Amniotic epithelial cell (primary cell): ENCODE measurements around the gene ZYX.
"Not testable (repeated sequence)": the region's sequence is repeated elsewhere in the genome, so short reads cannot be mapped to it uniquely, and the experiment has no call there.

Experiments
- DNase-seq: peaks from one replicate; pipeline ENCODE4 v3.0.0-alpha.2; 2010; ENCODE audit warnings: low read depth

The ZYX gene

GRCh38 chr7:143417734-143418383, 36.7 kb downstream of the ZYX start:
- DNase-seq: no peak

- no peak for DNase-seq
Measured at GRCh38 chr7:143418681-143419458, 37.7 kb downstream of the ZYX start.

DNA sequence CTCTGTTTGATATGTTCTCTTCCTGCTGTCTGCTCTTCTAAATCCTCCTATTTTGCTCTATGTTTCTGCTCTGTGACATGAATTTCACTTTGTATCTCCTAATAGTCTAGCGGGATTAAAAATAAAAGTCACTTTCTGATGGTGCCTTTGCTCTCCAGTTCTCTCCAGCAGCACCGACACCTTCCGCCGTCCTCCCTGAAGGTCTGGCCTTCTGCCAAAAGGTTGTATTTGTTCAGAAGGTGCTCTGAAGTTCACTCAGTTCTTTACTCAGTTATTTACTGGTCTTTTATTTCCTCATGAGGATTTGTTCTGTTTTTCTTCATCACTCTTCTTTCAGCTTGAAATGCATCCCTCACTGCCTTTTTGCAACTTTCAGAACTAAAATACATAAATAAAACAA, 38.7 kb downstream of the ZYX start:
- no peak for DNase-seq

GRCh38 chr7:143420624-143421023, 39.5 kb downstream of the ZYX start:
- DNase-seq: not testable (repeated sequence)

DNA sequence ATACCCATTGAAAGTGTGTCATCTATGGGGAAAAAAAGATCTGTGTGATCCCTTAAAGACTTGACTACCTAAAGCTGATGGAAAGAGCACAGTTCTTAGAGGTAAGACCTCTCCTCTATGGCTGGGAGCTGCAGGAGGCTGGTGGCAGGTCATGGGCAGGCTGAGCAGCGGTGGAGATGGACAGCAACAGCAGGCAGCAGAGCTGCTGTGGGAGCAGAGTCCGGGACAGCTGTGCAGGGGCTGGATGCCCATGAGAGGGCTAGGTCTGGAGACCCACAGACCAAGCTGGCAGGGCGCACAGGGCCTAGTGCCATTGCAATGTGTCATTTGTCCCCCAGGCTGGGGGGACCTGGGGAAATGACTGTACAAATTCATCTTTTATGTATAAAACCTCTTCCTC, 40.9 kb downstream of the ZYX start:
- no peak for DNase-seq

GRCh38 chr7:143424476-143424875, 43.3 kb downstream of the ZYX start:
- DNase-seq: not testable (repeated sequence)

DNA sequence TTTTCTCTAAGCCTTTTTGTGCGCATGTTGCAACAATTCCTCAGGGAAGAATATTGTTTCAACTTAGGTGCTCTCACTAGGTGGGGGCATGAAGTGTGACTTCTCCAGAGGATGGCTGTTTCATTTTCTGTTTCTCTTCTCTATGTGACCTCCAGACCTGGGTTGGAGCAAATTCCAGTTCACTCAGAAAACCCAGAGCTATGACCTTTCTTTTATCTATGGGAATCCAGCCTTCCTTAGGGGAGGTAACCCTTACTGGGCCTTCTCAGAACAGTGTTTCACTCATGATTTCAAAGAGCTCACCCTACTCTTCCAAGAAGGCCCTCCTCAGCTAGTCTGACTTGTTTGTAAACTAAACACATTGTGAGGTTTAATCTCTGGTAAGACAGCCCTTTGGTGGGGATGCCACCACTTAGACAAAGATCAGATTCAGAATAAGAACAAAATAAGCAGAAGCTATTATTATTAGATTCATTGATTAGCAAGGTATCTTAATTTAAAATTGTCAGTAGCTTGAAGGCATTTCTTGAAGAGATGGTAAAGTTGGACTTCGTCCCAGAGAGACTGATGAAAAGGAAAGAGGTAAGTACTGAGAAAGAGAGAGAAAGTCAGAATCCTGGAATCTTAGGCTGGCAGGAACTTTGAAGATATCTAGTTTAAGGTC, 45.5 kb downstream of the ZYX start:
- no peak for DNase-seq

- DNase-seq: peak; percentile 25
Measured at GRCh38 chr7:143429770-143430698, 48.9 kb downstream of the ZYX start.

- no peak for DNase-seq
Measured at GRCh38 chr7:143431109-143431508, 50.0 kb downstream of the ZYX start.

DNA sequence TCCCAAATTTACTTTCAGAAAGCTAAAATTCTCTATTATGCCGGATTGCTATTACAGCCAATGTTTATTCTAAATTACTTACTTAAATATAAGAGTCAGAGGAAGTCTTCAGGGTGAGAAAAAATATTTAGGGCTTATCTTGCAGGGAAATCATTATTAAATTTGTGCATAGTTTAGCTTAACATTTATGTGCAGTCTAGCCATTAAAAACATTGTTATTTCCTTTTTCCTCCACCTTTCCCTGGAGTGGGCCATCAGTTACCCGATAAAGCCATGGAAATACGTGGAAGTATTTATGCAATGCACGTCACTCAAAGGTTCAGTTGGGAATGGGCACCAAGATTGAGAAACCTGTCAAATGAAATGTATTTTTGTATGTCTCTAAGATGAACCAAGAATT, 52.6 kb downstream of the ZYX start:
- no peak for DNase-seq

- DNase-seq: no peak
Measured at GRCh38 chr7:143434660-143435059, 53.5 kb downstream of the ZYX start.

DNA sequence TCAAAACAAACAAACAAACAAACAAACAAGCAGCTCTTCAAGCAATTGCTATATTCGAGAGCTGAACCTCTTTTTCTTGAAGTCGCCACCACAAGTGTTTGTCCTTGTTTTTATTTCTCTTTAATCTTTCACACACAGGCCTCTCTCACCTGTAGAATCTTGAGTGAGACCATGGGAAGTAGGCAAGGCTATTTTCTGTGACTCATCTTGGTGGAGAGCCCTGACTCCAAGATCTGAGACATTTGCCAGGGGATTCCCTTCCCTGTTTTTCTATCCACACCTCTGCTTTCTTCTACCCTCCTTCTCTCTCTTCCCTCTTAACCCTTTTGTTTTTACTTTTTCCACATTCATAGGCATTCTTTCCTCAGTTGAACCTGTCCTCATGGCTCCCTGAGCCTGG, 54.1 kb downstream of the ZYX start:
- no peak for DNase-seq

GRCh38 chr7:143436325-143436946, 55.3 kb downstream of the ZYX start:
- no peak for DNase-seq

GRCh38 chr7:143437578-143437977, 56.4 kb downstream of the ZYX start:
- no peak for DNase-seq

DNA sequence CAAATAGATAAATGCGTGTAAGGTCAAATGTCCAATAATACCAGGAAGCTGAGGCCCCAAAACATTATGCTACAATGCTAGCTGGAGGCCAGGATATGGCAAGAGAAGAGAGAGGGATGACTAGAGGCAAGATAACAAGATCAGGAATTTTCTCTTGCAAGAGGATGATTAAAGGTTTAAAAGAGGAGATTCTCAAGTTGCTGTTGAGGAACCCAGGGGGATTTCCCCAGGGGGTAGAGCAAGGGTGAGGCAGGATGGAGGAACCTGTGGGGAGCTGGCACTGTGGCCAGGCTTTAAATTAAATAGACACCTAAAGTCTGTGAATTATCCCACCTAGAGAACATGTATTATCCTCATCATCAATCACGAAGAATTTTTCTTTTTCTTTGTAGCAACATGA, 58.7 kb downstream of the ZYX start:
- DNase-seq: no peak
